Uterus (tissue), 4 donors: Measurements from ENCODE around the gene DENND2C. TPM values are rescaled to one million over a fixed set of nuclear protein-coding genes. Genes with fewer than 3 reads are reported as not detected.
A peak's percentile ranks its signal among the peaks of the same experiment; 100 is the strongest.

Experiments used
- DNase-seq, 2 donors: peaks; one replicate each; pipeline ENCODE4 v3.0.0-alpha.2; 2019 to 2020
- H3K27ac ChIP-seq, 2 donors: fragments of 200-600 bp; sonication (generic); 1 replicate in 1 of 2; 2 replicates in 1 of 2; pipeline ENCODE4 v1.5.1; 2016 to 2018
- H3K27me3 ChIP-seq, 2 donors: fragments of 200-600 bp; sonication (generic); one replicate each; pipeline ENCODE4 v1.5.1; 2018 to 2019; ENCODE audit warnings: control low read depth in 1 of 2
- H3K36me3 ChIP-seq, 2 donors: fragments of 200-600 bp; sonication (generic); one replicate each; pipeline ENCODE4 v1.5.1; 2019; ENCODE audit warnings: control low read depth in 1 of 2
- H3K4me1 ChIP-seq, 2 donors: fragments of 200-600 bp; sonication (generic); one replicate each; pipeline ENCODE4 v1.5.1; 2018 to 2019; ENCODE audit warnings: control low read depth in 1 of 2
- H3K4me3 ChIP-seq, 2 donors: fragments of 200-600 bp; sonication (generic); 1 replicate in 1 of 2; 2 replicates in 1 of 2; pipeline ENCODE4 v1.5.1; 2018 to 2019; ENCODE audit warnings: mild to moderate bottlenecking in 1 of 2
- H3K9me3 ChIP-seq, 2 donors: fragments of 200-600 bp; sonication (generic); one replicate each; pipeline ENCODE4 v1.5.1; 2019; ENCODE audit warnings: control low read depth in 1 of 2
- POLR2A ChIP-seq, 2 donors: fragments of 450-650 bp; IDR thresholded peaks; one replicate each; pipeline ENCODE4 v1.6.1; 2016; ENCODE audit warnings: antibody characterized with exemption in 2 of 2, mild to moderate bottlenecking in 1 of 2, moderate library complexity in 1 of 2
- intact Hi-C: fragments of 100-400 bp; cut with DNase I; formaldehyde crosslinking; loops from one replicate; pipeline ENCODE4 v1.15.1; 2023; ENCODE audit warnings: low total_unique reads
- total RNA-seq, 4 donors: library from RNA; depleted of rRNA in 3 of 4; stranded (reverse); fragments of >200 nt in 3 of 4; gene quantifications; one replicate each; pipeline versions ENCODE4 v1.1.0 to v1.2.4, GENCODE V29; 2014 to 2023
- TF ChIP-seq, protein P1 (sequence below), 4 experiments: fragments of 200-600 bp in 2 of 4; fragments of 450-650 bp in 2 of 4; sonication (generic) in 2 of 4; IDR thresholded peaks; one replicate each; pipeline ENCODE4 v1.5.1; 2016 to 2019; ENCODE audit warnings: antibody characterized with exemption in 4 of 4, mild to moderate bottlenecking in 2 of 4, moderate library complexity in 1 of 4
- donor health status: DM: yes; HTN: yes; CAD: no.

DENND2C gene
- total RNA-seq, 4 donors from 2014 or later = 1.8 to 7.9 (median 4.4) TPM

DNA sequence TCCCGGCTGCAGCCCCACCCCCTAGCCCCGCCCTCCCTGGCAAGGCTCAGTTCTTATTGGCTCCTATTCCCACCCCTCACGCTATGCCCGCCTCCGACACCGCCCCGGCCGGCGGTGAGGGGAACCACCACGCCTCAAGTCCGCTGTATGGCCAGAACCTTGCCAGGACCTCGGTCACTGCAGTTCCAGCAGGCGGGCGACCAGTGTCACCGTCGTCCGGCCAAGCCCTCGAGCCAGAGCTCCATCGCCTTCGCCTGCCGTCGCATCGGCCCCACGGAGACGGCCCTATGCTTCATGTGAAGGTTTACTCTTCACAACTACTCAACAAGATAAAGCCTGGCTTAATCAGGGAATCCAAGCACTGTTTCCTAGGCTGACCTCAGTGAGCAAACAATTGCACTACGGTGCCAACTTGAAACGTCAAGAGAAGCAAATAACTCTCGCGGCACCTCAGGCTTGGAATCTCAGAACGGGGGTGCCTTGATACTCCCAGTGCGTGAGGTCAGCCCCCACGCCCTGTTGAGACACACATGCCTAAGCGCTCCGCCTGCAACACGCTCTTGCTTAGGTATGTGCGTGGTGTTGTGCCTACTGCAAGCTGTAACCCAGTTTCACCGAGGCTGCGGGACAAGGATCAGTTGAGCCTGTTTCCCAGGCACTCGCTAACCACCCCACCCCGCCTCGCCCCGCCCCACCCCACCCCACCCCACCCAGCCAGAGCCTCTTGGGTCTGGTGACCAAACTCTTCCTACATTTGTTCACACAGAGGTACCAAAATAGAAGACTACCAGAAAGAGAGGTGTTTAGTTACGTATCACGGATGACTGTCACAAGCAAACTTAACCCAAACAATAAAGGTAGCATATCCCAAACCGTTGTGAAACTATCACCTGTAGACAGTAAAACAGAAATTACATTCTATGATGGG is 498 bp upstream of the DENND2C start:
- peak overlapping the region; percentile 56 to 79 for H3K4me3 ChIP-seq
- DNase-seq = peak; percentile 92 to 94
- TF ChIP-seq, protein P1, sequence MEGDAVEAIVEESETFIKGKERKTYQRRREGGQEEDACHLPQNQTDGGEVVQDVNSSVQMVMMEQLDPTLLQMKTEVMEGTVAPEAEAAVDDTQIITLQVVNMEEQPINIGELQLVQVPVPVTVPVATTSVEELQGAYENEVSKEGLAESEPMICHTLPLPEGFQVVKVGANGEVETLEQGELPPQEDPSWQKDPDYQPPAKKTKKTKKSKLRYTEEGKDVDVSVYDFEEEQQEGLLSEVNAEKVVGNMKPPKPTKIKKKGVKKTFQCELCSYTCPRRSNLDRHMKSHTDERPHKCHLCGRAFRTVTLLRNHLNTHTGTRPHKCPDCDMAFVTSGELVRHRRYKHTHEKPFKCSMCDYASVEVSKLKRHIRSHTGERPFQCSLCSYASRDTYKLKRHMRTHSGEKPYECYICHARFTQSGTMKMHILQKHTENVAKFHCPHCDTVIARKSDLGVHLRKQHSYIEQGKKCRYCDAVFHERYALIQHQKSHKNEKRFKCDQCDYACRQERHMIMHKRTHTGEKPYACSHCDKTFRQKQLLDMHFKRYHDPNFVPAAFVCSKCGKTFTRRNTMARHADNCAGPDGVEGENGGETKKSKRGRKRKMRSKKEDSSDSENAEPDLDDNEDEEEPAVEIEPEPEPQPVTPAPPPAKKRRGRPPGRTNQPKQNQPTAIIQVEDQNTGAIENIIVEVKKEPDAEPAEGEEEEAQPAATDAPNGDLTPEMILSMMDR (IDR thresholded peaks at IDR 0.05) = peak in 3 of 4 experiments; percentile 15 to 36 (median 20)
- TF ChIP-seq POLR2A (IDR thresholded peaks at IDR 0.05) = peak; percentile 55 to 71
- H3K4me1 ChIP-seq = no peaks in the 10 kb centered on the region
- H3K9me3 ChIP-seq = no peaks in the 10 kb centered on the region
- intact Hi-C loops = no loop called here
- no peaks in the 10 kb centered on the region for H3K27me3 ChIP-seq
- H3K36me3 ChIP-seq = no peaks in the 10 kb centered on the region
- H3K27ac ChIP-seq = peak overlapping the region; percentile 43 to 81

DNA sequence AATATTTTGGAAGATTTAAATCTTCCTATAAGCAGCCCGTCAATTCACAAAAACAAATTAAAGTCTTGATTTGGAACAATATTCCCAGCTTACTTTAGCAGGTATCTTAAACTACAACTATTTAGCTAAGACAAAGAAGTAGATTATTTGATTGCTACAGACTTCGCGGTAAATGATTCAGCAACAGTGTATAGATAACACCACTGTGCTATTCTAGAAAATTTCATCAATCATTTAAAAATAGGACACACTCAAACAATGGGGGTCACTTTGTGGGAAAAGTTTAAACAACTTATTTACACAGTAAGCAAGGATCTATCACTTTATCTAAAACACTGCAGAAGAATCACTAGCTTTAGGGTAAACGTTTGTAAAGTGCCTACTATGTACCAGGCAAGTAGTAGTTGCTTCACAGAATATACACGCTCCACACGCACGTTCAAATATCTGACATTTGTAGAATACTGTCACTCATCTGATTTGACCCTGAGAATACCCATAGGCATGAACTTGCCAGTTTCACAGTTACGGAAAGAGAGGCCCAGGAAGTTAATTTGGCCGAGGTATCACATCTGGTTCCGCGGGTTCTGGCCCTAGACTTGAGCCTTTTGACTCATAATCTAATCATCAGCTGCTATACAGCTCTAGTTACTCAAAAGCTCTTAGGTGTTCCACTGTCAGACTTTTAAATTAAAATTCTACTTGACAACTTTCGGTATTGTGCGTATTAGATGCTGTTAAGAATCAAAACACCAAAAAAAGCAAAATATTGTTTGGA is 876 bp downstream of the DENND2C start:
- H3K27ac ChIP-seq = peak overlapping the region; percentile 43 to 81
- intact Hi-C loops = no loop called here
- H3K36me3 ChIP-seq = no peaks in the 10 kb centered on the region
- H3K4me3 ChIP-seq = peak overlapping the region; percentile 56 to 79
- no peaks in the 10 kb centered on the region for H3K4me1 ChIP-seq
- DNase-seq = no peak
- H3K27me3 ChIP-seq = no peaks in the 10 kb centered on the region
- no peaks in the 10 kb centered on the region for H3K9me3 ChIP-seq
- TF ChIP-seq POLR2A (IDR thresholded peaks at IDR 0.05) = no peak
- TF ChIP-seq, protein P1 (IDR thresholded peaks at IDR 0.05) = no peak

DNA sequence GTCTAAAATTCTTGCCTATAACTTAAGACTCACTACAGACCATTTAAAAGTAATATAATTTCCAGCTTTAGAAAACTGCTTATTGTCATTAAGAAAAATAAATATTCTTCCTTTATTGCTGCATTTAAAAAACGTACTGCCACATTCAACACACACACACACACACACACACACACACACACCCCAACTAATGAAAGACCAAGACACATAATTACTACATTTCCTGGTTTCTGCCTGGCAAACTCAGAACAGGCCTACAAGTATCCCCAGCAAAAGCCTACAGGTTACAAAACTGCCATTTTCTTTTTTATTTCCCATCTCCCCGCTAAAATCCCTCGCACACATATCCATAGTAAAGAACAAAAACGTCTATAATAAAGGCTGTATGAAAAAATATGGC is 1.5 kb downstream of the DENND2C start:
- intact Hi-C loops = no loop called here
- DNase-seq = no peak
- Histone ChIP-seq H3K4me1 (no peaks in the 10 kb centered on the region), H3K4me3 (no peak overlapping the region), H3K27ac (no peak overlapping the region), H3K36me3 (no peaks in the 10 kb centered on the region), H3K27me3 (no peaks in the 10 kb centered on the region), H3K9me3 (no peaks in the 10 kb centered on the region)
- TF ChIP-seq POLR2A (IDR thresholded peaks at IDR 0.05) = no peak
- TF ChIP-seq, protein P1 (IDR thresholded peaks at IDR 0.05) = no peak

- no peaks in the 10 kb centered on the region for H3K4me1 ChIP-seq
- H3K4me3 ChIP-seq = no peak overlapping the region
- intact Hi-C loops = no loop called here
- no peaks in the 10 kb centered on the region for H3K9me3 ChIP-seq
- no peak overlapping the region for H3K27ac ChIP-seq
- H3K27me3 ChIP-seq = no peaks in the 10 kb centered on the region
- DNase-seq = no peak
- TF ChIP-seq, protein P1 (IDR thresholded peaks at IDR 0.05) = no peak
- no peak for TF ChIP-seq POLR2A (IDR thresholded peaks at IDR 0.05)
- no peaks in the 10 kb centered on the region for H3K36me3 ChIP-seq
Observed at GRCh38 chr1:114666954-114667353, 2.9 kb downstream of the DENND2C start.

DNA sequence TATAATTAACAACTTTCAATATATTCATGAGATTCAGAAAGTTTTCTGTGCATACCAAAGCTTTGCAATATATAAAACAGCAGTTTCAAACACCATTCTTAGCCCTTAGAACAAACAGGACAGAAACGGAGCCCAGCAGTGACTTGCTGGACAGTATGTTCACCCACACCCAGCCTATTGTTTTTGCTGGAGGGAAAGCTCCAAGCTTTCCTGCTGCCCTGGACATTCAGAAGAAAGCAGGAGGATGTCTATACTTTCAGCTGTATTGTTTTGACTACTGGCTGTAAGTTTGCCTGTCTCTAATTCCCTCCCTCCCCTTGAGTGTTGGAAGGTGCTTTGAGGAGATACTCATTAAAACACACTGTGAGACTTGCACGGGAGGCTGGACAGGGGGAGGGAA is 9.6 kb downstream of the DENND2C start:
- H3K9me3 ChIP-seq = no peaks in the 10 kb centered on the region
- H3K4me1 ChIP-seq = no peaks in the 10 kb centered on the region
- no peaks in the 10 kb centered on the region for H3K36me3 ChIP-seq
- no peak overlapping the region for H3K27ac ChIP-seq
- no peaks in the 10 kb centered on the region for H3K27me3 ChIP-seq
- no peak for DNase-seq
- intact Hi-C loops = no loop called here
- TF ChIP-seq POLR2A (IDR thresholded peaks at IDR 0.05) = no peak
- TF ChIP-seq, protein P1 (IDR thresholded peaks at IDR 0.05) = no peak
- no peak overlapping the region for H3K4me3 ChIP-seq
